ENCODE data around the gene LRRFIP2.

The LRRFIP2 gene

GRCh38 chr3:37144806-37145205 is 29.6 kb downstream of the LRRFIP2 start:
- H3K36me3 ChIP-seq (ENCODE audit: insufficient read depth, insufficient read length, low read length), result peaks cover 64% of the 10 kb centered on the region
- H3K9ac ChIP-seq (ENCODE audit: insufficient read length, low read depth), result no peak overlapping the region
- no peaks in the 10 kb centered on the region for H3K9me3 ChIP-seq (ENCODE audit: insufficient read depth, low read length)
- no peak for TF ChIP-seq SUZ12 (IDR thresholded peaks at IDR 0.05; ENCODE audit: extremely low read depth, insufficient read depth, insufficient read length)
- no peak for TF ChIP-seq YY1 (IDR thresholded peaks at IDR 0.05; ENCODE audit: insufficient read depth, insufficient read length)
- TF ChIP-seq ZNF274 (IDR thresholded peaks at IDR 0.05; ENCODE audit: low read depth, low read length), result no peak
- DNase-seq (ENCODE audit: low read depth, low spot score), result no peak
- no peak overlapping the region for H3K4me3 ChIP-seq (ENCODE audit: insufficient read length, low read depth)
- H3K27me3 ChIP-seq (ENCODE audit: insufficient read depth, insufficient read length), result no peaks in the 10 kb centered on the region
- no peaks in the 10 kb centered on the region for H3K4me1 ChIP-seq (ENCODE audit: insufficient read depth, insufficient read length)

GRCh38 chr3:37143821-37144220 is 30.6 kb downstream of the LRRFIP2 start:
- Histone ChIP-seq H3K27me3 (ENCODE audit: insufficient read depth, insufficient read length) (no peaks in the 10 kb centered on the region), H3K4me1 (ENCODE audit: insufficient read depth, insufficient read length) (no peaks in the 10 kb centered on the region), H3K9me3 (ENCODE audit: insufficient read depth, low read length) (no peaks in the 10 kb centered on the region), H3K9ac (ENCODE audit: insufficient read length, low read depth) (no peak overlapping the region), H3K36me3 (ENCODE audit: insufficient read depth, insufficient read length, low read length) (peaks cover 55% of the 10 kb centered on the region), H3K4me3 (ENCODE audit: insufficient read length, low read depth) (no peak overlapping the region)
- no peak for DNase-seq (ENCODE audit: low read depth, low spot score)
- TF ChIP-seq SUZ12 (IDR thresholded peaks at IDR 0.05; ENCODE audit: extremely low read depth, insufficient read depth, insufficient read length), result no peak
- no peak for TF ChIP-seq YY1 (IDR thresholded peaks at IDR 0.05; ENCODE audit: insufficient read depth, insufficient read length)
- no peak for TF ChIP-seq ZNF274 (IDR thresholded peaks at IDR 0.05; ENCODE audit: low read depth, low read length)

DNA sequence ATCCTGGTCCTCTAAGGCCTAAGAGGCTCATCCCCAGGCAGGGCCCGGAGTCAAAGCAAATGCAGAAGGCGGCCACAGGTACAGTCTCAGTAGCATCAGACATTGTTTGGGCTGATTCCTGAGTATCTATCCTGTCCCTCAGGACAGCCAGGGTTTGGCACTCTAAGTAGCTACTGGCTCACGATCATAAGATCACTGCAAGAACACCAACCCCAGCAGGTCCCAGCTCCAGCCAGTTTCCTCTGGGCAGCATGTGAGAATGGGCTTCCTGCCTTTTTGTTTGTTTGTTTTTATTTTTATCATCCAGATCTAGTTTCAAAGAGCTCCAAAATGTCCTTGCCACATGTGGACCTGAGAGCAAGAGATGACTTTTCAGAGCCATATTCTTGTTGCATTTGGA is 32.7 kb downstream of the LRRFIP2 start:
- Histone ChIP-seq H3K9me3 (ENCODE audit: insufficient read depth, low read length) (no peaks in the 10 kb centered on the region), H3K4me1 (ENCODE audit: insufficient read depth, insufficient read length) (no peaks in the 10 kb centered on the region), H3K9ac (ENCODE audit: insufficient read length, low read depth) (no peak overlapping the region), H3K4me3 (ENCODE audit: insufficient read length, low read depth) (no peak overlapping the region), H3K27me3 (ENCODE audit: insufficient read depth, insufficient read length) (no peaks in the 10 kb centered on the region), H3K36me3 (ENCODE audit: insufficient read depth, insufficient read length, low read length) (peaks cover 41% of the 10 kb centered on the region)
- no peak for DNase-seq (ENCODE audit: low read depth, low spot score)
- TF ChIP-seq YY1 (IDR thresholded peaks at IDR 0.05; ENCODE audit: insufficient read depth, insufficient read length) (no peak), ZNF274 (IDR thresholded peaks at IDR 0.05; ENCODE audit: low read depth, low read length) (no peak), SUZ12 (IDR thresholded peaks at IDR 0.05; ENCODE audit: extremely low read depth, insufficient read depth, insufficient read length) (no peak)

DNA sequence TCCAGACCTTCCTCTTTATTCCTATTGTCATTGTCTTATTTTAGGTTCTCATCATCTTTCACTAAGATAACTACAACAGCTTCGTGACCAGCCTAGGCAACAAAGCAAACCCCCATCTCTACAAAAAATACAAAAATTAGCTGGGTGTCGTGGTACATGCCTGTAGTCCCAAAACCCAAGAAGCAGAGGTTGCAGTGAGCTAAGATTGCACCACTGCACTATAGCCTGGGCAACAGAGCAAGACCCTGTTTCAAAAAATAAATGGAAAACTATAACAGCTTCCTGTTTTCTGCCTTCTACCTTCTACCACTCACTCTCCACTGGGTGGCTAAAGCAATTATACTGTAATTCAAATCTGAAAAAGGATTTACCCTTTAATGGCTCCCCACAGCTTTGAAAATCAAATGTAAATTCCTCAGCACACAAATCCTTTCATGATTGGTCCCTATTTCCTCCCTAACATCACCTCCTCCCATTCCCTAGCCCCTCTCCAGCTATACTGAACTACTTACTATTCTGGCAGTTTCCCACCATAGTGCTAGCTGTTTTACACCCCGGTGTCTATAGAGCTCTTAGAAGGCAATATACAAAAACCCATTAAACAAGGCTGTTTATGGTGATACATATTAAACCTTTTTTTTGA is 33.4 kb downstream of the LRRFIP2 start:
- Histone ChIP-seq H3K9ac (ENCODE audit: insufficient read length, low read depth) (no peak overlapping the region), H3K4me1 (ENCODE audit: insufficient read depth, insufficient read length) (no peaks in the 10 kb centered on the region), H3K4me3 (ENCODE audit: insufficient read length, low read depth) (no peak overlapping the region), H3K9me3 (ENCODE audit: insufficient read depth, low read length) (no peaks in the 10 kb centered on the region), H3K36me3 (ENCODE audit: insufficient read depth, insufficient read length, low read length) (peaks cover 35% of the 10 kb centered on the region), H3K27me3 (ENCODE audit: insufficient read depth, insufficient read length) (no peaks in the 10 kb centered on the region)
- TF ChIP-seq YY1 (IDR thresholded peaks at IDR 0.05; ENCODE audit: insufficient read depth, insufficient read length) (no peak), SUZ12 (IDR thresholded peaks at IDR 0.05; ENCODE audit: extremely low read depth, insufficient read depth, insufficient read length) (no peak)
- no peak for DNase-seq (ENCODE audit: low read depth, low spot score)

DNA sequence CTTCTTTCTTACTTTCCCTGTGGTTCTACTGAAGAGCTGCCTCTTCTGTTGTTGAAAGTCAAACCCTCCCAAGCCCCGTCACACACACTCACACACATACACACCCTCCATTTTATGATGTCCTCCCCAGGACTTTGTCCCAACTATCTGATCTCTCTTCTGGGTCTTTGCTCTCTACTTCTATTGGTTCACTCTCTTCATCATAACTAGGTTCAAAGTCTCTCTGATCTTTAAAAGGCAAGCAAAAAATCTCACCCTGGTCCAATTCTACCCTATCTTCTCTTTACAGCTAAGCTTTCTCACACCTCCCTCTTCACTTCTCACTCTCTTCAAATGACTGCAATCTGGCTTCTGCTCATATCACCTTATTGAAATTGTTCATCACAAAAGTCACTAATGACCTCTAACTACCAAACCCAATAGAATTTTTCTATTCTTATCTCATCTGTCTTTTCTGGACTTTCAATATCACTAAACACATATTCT is 34.8 kb downstream of the LRRFIP2 start:
- no peak for TF ChIP-seq YY1 (IDR thresholded peaks at IDR 0.05; ENCODE audit: insufficient read depth, insufficient read length)
- no peaks in the 10 kb centered on the region for H3K9me3 ChIP-seq (ENCODE audit: insufficient read depth, low read length)
- no peak for DNase-seq (ENCODE audit: low read depth, low spot score)
- no peaks in the 10 kb centered on the region for H3K4me1 ChIP-seq (ENCODE audit: insufficient read depth, insufficient read length)
- H3K36me3 ChIP-seq (ENCODE audit: insufficient read depth, insufficient read length, low read length), result peaks cover 31% of the 10 kb centered on the region
- H3K27me3 ChIP-seq (ENCODE audit: insufficient read depth, insufficient read length), result no peaks in the 10 kb centered on the region
- no peak overlapping the region for H3K9ac ChIP-seq (ENCODE audit: insufficient read length, low read depth)
- H3K4me3 ChIP-seq (ENCODE audit: insufficient read length, low read depth), result no peak overlapping the region

GRCh38 chr3:37138816-37139215 is 35.6 kb downstream of the LRRFIP2 start:
- Histone ChIP-seq H3K9me3 (ENCODE audit: insufficient read depth, low read length) (no peaks in the 10 kb centered on the region), H3K36me3 (ENCODE audit: insufficient read depth, insufficient read length, low read length) (peaks cover 24% of the 10 kb centered on the region), H3K27me3 (ENCODE audit: insufficient read depth, insufficient read length) (no peaks in the 10 kb centered on the region), H3K9ac (ENCODE audit: insufficient read length, low read depth) (no peak overlapping the region), H3K4me3 (ENCODE audit: insufficient read length, low read depth) (no peak overlapping the region), H3K4me1 (ENCODE audit: insufficient read depth, insufficient read length) (no peaks in the 10 kb centered on the region)
- no peak for DNase-seq (ENCODE audit: low read depth, low spot score)
- TF ChIP-seq ZNF274 (IDR thresholded peaks at IDR 0.05; ENCODE audit: low read depth, low read length), result no peak
- TF ChIP-seq SUZ12 (IDR thresholded peaks at IDR 0.05; ENCODE audit: extremely low read depth, insufficient read depth, insufficient read length), result no peak
- no peak for TF ChIP-seq YY1 (IDR thresholded peaks at IDR 0.05; ENCODE audit: insufficient read depth, insufficient read length)

DNA sequence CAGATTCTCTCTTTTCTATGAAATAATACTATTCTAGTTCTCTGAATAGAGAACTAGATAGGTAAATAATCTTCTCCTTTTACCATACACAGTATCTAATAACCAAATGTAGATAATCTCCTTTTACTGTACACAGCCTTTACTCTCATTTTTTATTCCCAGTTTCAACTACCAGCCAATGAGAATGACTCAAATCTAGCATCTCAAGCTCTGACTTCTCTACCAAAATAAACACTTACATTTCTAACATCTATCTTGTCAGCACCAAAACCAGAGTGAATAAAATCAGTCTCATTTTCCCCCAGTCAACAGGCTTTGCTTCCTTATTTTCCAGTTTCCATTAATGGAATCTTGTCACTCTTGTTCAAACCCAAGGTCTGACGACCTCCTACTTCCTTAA is 36.9 kb downstream of the LRRFIP2 start:
- TF ChIP-seq YY1 (IDR thresholded peaks at IDR 0.05; ENCODE audit: insufficient read depth, insufficient read length) (no peak), ZNF274 (IDR thresholded peaks at IDR 0.05; ENCODE audit: low read depth, low read length) (no peak), SUZ12 (IDR thresholded peaks at IDR 0.05; ENCODE audit: extremely low read depth, insufficient read depth, insufficient read length) (no peak)
- no peaks in the 10 kb centered on the region for H3K4me1 ChIP-seq (ENCODE audit: insufficient read depth, insufficient read length)
- peaks cover 11% of the 10 kb centered on the region for H3K36me3 ChIP-seq (ENCODE audit: insufficient read depth, insufficient read length, low read length)
- H3K4me3 ChIP-seq (ENCODE audit: insufficient read length, low read depth), result no peak overlapping the region
- no peak overlapping the region for H3K9ac ChIP-seq (ENCODE audit: insufficient read length, low read depth)
- no peaks in the 10 kb centered on the region for H3K27me3 ChIP-seq (ENCODE audit: insufficient read depth, insufficient read length)
- DNase-seq (ENCODE audit: low read depth, low spot score), result no peak
- no peaks in the 10 kb centered on the region for H3K9me3 ChIP-seq (ENCODE audit: insufficient read depth, low read length)

All from NT2/D1 (cell line).